Measurements from ENCODE around the gene EEF1E1.

The EEF1E1 gene

GRCh38 chr6:8102122-8102958, at the start of gene EEF1E1:
Gene EEF1E1, minus strand, starts transcription at chr6:8102548. Its CDS starts 27 bp downstream, at chr6:8102521.
- Histone ChIP-seq H3K4me3 (peak within 1 kb of the TSS; percentile 71 to 89 (median 78)), H3K27ac (peak within 1 kb of the TSS in 17 of 21 experiments; percentile 31 to 86 (median 73))

GRCh38 chr6:8149350-8149749, 47.0 kb upstream of the EEF1E1 start:
- Histone ChIP-seq H3K4me3 (no peak overlapping the region), H3K27ac (no peak overlapping the region)

- H3K4me3 ChIP-seq = no peak overlapping the region
- no peak overlapping the region for H3K27ac ChIP-seq
These were observed 41.6 kb upstream of the EEF1E1 start for GRCh38 chr6:8143945-8144344.

GRCh38 chr6:8139451-8139850, 37.1 kb upstream of the EEF1E1 start:
- no peak overlapping the region for H3K27ac ChIP-seq
- no peak overlapping the region for H3K4me3 ChIP-seq

- no peak overlapping the region for H3K27ac ChIP-seq
- no peak overlapping the region for H3K4me3 ChIP-seq
These were observed 35.2 kb upstream of the EEF1E1 start for GRCh38 chr6:8137529-8137939.

- no peak overlapping the region for H3K4me3 ChIP-seq
- H3K27ac ChIP-seq = no peak overlapping the region
These were observed 32.9 kb upstream of the EEF1E1 start for GRCh38 chr6:8135276-8135675.

GRCh38 chr6:8132130-8132529, 29.8 kb upstream of the EEF1E1 start:
- no peak overlapping the region for H3K4me3 ChIP-seq
- H3K27ac ChIP-seq = no peak overlapping the region

GRCh38 chr6:8131265-8131897, 29.0 kb upstream of the EEF1E1 start:
- H3K27ac ChIP-seq = no peak overlapping the region
- no peak overlapping the region for H3K4me3 ChIP-seq

- H3K4me3 ChIP-seq = no peak overlapping the region
- H3K27ac ChIP-seq = no peak overlapping the region
These were observed 28.1 kb upstream of the EEF1E1 start for GRCh38 chr6:8130399-8130798.

GRCh38 chr6:8123236-8123635, 20.9 kb upstream of the EEF1E1 start:
- no peak overlapping the region for H3K4me3 ChIP-seq
- H3K27ac ChIP-seq = no peak overlapping the region

- Histone ChIP-seq H3K4me3 (no peak overlapping the region), H3K27ac (no peak overlapping the region)
These were observed 12.6 kb upstream of the EEF1E1 start for GRCh38 chr6:8114956-8115355.

- H3K4me3 ChIP-seq = no peak overlapping the region
These were observed 10.8 kb upstream of the EEF1E1 start for GRCh38 chr6:8113131-8113654.

GRCh38 chr6:8110725-8111124, 8.4 kb upstream of the EEF1E1 start:
- Histone ChIP-seq H3K27ac (no peak overlapping the region), H3K4me3 (no peak overlapping the region)

More at GRCh38 chr6:8113131-8113654, 10.8 kb upstream of the EEF1E1 start:
- H3K27ac ChIP-seq = no peak overlapping the region

GRCh38 chr6:8110117-8110721, 7.9 kb upstream of the EEF1E1 start:
- H3K27ac ChIP-seq = no peak overlapping the region
- H3K4me3 ChIP-seq = no peak overlapping the region

- H3K27ac ChIP-seq = no peak overlapping the region
- no peak overlapping the region for H3K4me3 ChIP-seq
These were observed 6.6 kb upstream of the EEF1E1 start for GRCh38 chr6:8108759-8109539.

- H3K27ac ChIP-seq = no peak overlapping the region
- no peak overlapping the region for H3K4me3 ChIP-seq
These were observed 5.8 kb upstream of the EEF1E1 start for GRCh38 chr6:8108031-8108660.

GRCh38 chr6:8105791-8106190, 3.4 kb upstream of the EEF1E1 start:
- H3K27ac ChIP-seq = no peak overlapping the region
- H3K4me3 ChIP-seq = no peak overlapping the region

- no peak overlapping the region for H3K27ac ChIP-seq
- H3K4me3 ChIP-seq = no peak overlapping the region
These were observed 1.4 kb upstream of the EEF1E1 start for GRCh38 chr6:8103726-8104125.

- H3K4me3 ChIP-seq = no peak overlapping the region
- no peak overlapping the region for H3K27ac ChIP-seq
These were observed 2.0 kb downstream of the EEF1E1 start for GRCh38 chr6:8100159-8100854.
